Esophagus muscularis mucosa (tissue), 4 donors: ENCODE measurements around the gene EIF3L.

Experiments used
- EP300 ChIP-seq: sonication (generic); formaldehyde crosslinking; IDR thresholded peaks from one replicate; pipeline ENCODE4 v1.6.1; 2017; ENCODE audit warnings: antibody characterized with exemption
- POLR2A ChIP-seq: fragments of 450-650 bp; IDR thresholded peaks from one replicate; pipeline ENCODE4 v1.6.1; 2017; ENCODE audit warnings: antibody characterized with exemption, moderate library complexity, mild to moderate bottlenecking, low read depth
- POLR2AphosphoS5 ChIP-seq, 2 donors: sonication (generic); formaldehyde crosslinking; IDR thresholded peaks; one replicate each; pipeline ENCODE4 v1.6.1; 2017; ENCODE audit warnings: antibody characterized with exemption in 2 of 2
- TF ChIP-seq, protein P1 (sequence below), 3 experiments: fragments of 200-600 bp in 2 of 3; fragments of 450-650 bp in 1 of 3; sonication (generic) in 2 of 3; IDR thresholded peaks; one replicate each; pipeline ENCODE4 v1.5.1; 2017 to 2019; ENCODE audit warnings: antibody characterized with exemption in 3 of 3, mild to moderate bottlenecking in 2 of 3, moderate library complexity in 1 of 3

GRCh38 chr22:37918580-37919270 is 69.5 kb downstream of the EIF3L start:
- TF ChIP-seq, protein P1, sequence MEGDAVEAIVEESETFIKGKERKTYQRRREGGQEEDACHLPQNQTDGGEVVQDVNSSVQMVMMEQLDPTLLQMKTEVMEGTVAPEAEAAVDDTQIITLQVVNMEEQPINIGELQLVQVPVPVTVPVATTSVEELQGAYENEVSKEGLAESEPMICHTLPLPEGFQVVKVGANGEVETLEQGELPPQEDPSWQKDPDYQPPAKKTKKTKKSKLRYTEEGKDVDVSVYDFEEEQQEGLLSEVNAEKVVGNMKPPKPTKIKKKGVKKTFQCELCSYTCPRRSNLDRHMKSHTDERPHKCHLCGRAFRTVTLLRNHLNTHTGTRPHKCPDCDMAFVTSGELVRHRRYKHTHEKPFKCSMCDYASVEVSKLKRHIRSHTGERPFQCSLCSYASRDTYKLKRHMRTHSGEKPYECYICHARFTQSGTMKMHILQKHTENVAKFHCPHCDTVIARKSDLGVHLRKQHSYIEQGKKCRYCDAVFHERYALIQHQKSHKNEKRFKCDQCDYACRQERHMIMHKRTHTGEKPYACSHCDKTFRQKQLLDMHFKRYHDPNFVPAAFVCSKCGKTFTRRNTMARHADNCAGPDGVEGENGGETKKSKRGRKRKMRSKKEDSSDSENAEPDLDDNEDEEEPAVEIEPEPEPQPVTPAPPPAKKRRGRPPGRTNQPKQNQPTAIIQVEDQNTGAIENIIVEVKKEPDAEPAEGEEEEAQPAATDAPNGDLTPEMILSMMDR (IDR thresholded peaks at IDR 0.05) = no peak
- no peak for TF ChIP-seq POLR2A
- TF ChIP-seq POLR2AphosphoS5 (IDR thresholded peaks at IDR 0.05) = no peak
- TF ChIP-seq EP300 = no peak
